ENCODE data around the gene CXADR.
"Not testable (repeated sequence)": the region's sequence is repeated elsewhere in the genome, so short reads cannot be mapped to it uniquely, and the experiment has no call there.

CXADR gene

GRCh38 chr21:17502985-17503384, 9.9 kb upstream of the CXADR start:
- DNase-seq (ENCODE audit: low read depth), result not testable (repeated sequence)

- no peak for DNase-seq (ENCODE audit: low read depth)
Measured at GRCh38 chr21:17506951-17507350, 5.9 kb upstream of the CXADR start.

- no peak for DNase-seq (ENCODE audit: low read depth)
Measured at GRCh38 chr21:17507591-17507990, 5.3 kb upstream of the CXADR start.

GRCh38 chr21:17513214-17514123, 626 bp downstream of the CXADR start:
- DNase-seq (ENCODE audit: low read depth), result peak; percentile 2

- DNase-seq (ENCODE audit: low read depth), result no peak
Measured at GRCh38 chr21:17514124-17514845, 1.4 kb downstream of the CXADR start.

- not testable (repeated sequence) for DNase-seq (ENCODE audit: low read depth)
Measured at GRCh38 chr21:17517008-17517407, 4.2 kb downstream of the CXADR start.

GRCh38 chr21:17519208-17519738, 6.4 kb downstream of the CXADR start:
- no peak for DNase-seq (ENCODE audit: low read depth)

GRCh38 chr21:17519965-17520609, 7.2 kb downstream of the CXADR start:
- DNase-seq (ENCODE audit: low read depth), result no peak

- no peak for DNase-seq (ENCODE audit: low read depth)
Measured at GRCh38 chr21:17523007-17523451, 10.2 kb downstream of the CXADR start.

- not testable (repeated sequence) for DNase-seq (ENCODE audit: low read depth)
Measured at GRCh38 chr21:17523979-17524494, 11.2 kb downstream of the CXADR start.

GRCh38 chr21:17524635-17525034, 11.8 kb downstream of the CXADR start:
- DNase-seq (ENCODE audit: low read depth), result no peak

- DNase-seq (ENCODE audit: low read depth), result no peak
Measured at GRCh38 chr21:17526776-17527175, 13.9 kb downstream of the CXADR start.

GRCh38 chr21:17527240-17527639, 14.4 kb downstream of the CXADR start:
- no peak for DNase-seq (ENCODE audit: low read depth)

GRCh38 chr21:17527711-17528110, 14.9 kb downstream of the CXADR start:
- DNase-seq (ENCODE audit: low read depth), result no peak

- no peak for DNase-seq (ENCODE audit: low read depth)
Measured at GRCh38 chr21:17529648-17530047, 16.8 kb downstream of the CXADR start.

- no peak for DNase-seq (ENCODE audit: low read depth)
Measured at GRCh38 chr21:17532292-17532691, 19.4 kb downstream of the CXADR start.

- DNase-seq (ENCODE audit: low read depth), result no peak
Measured at GRCh38 chr21:17536381-17536780, 23.5 kb downstream of the CXADR start.

- DNase-seq (ENCODE audit: low read depth), result no peak
Measured at GRCh38 chr21:17537299-17537698, 24.5 kb downstream of the CXADR start.

GRCh38 chr21:17538576-17538975, 25.7 kb downstream of the CXADR start:
- no peak for DNase-seq (ENCODE audit: low read depth)

- no peak for DNase-seq (ENCODE audit: low read depth)
Measured at GRCh38 chr21:17539323-17539722, 26.5 kb downstream of the CXADR start.

- no peak for DNase-seq (ENCODE audit: low read depth)
Measured at GRCh38 chr21:17539743-17540341, 27.0 kb downstream of the CXADR start.

GRCh38 chr21:17540530-17540929, 27.7 kb downstream of the CXADR start:
- DNase-seq (ENCODE audit: low read depth), result no peak
